NCI-H510A treated with DMSO at 0.1 percent for 48 hours (cell line): ENCODE data around the gene KHDC4.
A peak's percentile ranks its signal among the peaks of the same experiment; 100 is the strongest.

ENCODE experiments used
- DNase-seq: peaks from one replicate; lab custom pipeline; 2025; lab: John Stamatoyannopoulos, UW

KHDC4 gene

DNA sequence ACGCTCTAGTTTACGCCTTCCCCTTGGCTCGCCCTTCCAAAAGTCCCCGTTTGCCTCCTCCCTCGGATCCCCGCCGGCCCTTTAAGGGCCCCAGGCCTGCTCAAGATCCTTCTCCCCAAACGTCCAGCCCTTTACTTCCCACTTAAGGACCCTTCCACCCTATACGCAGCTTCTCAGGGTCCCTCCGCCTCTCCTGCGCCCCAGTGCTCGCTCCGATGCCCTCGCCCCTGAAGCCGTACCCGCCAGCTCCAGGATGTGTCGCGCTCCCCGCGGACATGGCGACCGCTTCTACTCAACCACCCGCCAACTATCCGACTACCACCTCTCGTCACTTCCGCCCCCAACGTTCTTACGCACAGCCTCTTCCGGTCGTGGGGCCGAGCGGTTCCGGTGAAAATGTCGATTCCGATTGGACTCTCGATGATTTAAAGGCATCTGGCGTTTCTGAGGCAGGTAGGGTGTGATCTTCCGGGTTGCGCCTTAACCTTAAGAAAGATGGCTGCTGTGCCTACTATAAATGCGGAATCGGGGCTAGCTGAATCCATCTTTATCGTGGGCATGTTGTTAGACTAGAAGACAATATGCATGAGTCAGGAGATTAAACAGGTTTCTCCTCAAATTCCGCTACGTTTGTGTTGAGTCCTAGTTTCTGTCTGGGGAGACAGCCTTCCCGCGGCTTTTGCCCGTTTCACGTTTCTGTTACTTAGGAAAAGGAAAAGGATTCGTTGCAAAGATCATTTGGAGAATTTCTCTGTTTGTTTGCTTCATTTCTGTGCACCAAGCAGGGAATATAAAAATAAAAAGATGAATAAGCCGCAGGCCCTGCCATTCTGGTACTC lies at the start of gene KHDC4:
Gene KHDC4, minus strand, starts transcription at position 317 of the 839 bp plus-strand sequence. Its CDS starts 40 bp downstream, at position 277.
- DNase-seq: peak; percentile 98

DNA sequence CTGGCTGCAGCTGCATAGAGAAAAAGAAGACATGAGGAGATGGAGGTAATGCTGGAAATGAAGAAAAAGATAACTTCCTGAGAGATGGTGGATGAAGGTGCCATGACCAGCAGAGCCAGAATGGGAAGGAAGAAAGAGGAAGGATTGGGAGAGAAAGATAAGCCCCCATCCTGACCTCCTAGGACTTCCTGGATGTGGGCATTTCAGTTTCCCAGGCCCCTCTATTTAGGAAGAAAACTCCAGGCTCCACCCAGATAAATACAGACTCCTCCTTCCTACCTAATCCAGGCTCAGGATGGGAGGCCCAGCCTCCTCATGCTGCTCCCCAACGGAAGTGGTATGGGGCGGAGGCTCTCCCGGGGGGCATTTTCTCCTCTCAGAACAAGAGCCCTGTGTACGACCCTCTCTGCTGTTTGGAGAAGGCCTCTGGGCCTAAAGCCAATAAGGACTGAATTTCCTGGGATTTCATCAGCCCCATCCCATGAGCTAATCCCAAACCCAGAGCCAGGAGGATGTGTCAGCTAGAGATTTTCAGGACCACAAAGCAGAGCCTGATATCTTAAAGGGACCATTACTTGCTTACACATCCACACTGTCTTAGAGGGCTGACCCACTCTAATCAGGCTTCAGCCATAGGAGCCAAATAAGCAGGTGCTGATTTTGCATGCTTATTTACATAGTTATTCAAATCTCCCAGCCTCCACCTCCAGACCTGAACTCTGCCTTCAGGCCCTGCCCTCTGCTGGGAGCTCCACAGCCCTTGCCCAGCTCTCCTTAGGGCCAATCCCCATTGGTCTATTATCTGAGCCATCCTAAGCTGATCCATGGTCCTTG lies 49.2 kb upstream of the KHDC4 start:
- DNase-seq: peak; percentile 72

DNA sequence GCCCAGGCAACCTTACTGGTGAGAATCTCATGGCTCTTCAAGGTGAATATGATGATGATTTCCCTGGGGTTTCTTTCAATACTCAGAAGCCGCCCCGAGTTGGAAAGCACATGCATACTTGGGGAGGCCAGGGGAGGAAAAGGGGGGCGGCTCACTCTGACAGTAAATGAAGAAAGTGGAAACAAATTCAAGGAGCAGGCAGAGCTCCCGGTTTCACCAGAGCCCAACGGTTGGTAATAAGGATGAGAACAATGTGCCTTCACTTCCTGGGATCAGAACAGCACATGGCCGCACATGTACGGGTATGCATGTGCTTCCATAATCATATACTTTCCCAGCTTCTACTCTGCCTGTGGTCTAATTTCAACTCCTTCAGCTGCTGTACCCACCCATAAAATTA lies 47.9 kb upstream of the KHDC4 start:
- no peak for DNase-seq

GRCh38 chr1:155981266-155982088 lies 47.3 kb upstream of the KHDC4 start:
- no peak for DNase-seq

DNA sequence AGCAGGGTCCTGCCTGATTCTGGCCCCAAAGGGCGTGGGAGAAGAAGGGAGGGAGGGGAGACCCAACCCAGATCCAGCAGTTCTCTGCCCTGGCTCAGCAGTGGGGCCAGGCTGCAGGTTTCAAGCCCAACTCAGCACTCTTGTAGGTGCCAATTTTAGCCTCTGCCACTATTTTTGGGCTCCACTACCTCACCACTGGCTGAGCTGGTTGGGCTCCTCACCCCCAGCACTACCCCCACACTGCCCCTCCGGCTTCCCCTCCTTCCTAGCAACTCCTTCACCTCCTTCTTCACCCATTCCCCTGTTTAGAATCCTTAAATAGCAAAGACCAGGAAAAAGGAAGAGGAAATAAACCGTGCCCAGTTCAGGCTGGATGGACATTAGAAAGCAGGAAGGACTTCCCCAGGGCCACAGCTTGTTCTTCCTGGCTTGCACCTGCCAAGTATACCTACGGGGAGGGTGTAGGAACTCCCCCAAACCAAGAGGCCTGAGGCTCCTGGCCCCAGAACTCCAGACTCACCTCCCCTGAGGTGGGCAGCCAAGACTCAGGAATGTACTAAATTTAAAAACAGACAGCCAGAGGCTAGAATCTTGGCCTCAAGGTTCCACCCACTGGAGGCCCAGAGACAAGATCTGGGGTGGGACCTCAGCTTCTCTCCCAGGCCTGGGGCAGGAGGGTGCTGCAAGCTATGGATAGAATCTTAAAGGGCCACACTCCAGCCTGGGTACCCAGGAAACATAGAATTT lies 45.6 kb upstream of the KHDC4 start:
- DNase-seq: no peak

DNA sequence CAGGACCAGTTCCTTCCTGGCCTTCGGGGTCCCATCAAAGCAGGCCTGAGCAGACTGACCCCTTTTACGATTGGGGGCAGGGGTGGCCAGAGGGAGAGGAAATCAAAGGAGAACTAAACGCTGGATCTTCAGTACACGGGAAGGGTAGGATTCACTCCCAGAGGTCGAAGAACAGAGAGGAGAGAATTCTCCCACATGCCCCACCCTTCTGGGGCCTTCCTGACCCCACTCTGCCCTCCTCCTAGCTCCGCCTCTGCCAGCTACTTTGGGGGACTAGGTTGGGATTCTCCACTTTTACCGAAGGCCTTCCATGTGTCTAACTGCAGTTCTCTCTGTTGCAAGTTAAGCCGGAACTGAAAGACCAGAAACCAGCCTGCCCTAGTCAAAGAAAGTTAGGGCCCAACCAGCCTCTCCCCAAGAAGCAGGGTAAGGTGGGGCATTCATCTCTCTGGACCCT lies 44.8 kb upstream of the KHDC4 start:
- no peak for DNase-seq

- DNase-seq: peak; percentile 38
Observed at GRCh38 chr1:155978325-155978972, 44.2 kb upstream of the KHDC4 start, which contains the start of gene ARHGEF2. Gene ARHGEF2, minus strand, starts transcription at chr1:155978547. Its CDS starts 120 bp downstream, at chr1:155978427.

DNA sequence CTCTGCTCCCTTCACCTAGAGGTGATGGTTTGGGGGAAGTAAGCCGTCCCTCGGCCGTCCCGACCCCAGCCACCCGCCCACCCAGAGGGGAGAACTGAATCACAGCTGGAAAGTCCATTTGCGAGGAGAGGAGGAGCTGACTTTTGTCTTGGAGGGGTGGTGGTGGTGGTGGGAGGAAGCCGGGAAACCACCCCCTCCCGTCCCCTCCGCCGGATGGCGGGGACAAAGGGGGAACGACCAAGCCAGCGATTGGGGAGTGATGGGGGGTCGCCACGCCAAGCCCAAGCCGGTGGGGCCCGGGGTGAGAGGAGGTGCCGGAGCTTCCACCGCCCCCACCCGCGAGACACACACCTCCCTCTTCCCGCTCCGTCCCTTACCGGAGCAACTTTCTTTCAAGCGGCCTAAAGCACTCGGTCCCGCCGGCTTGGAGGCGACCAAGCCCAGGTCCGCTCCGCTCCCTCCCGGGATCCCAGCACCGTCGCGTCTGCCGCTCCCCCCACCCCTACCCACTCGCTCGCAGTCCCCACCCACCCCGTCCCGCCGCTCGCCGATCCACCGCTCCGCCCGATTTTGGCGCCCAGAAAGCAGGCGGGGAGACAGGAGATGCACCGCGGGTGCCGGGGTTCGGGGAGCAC lies 43.6 kb upstream of the KHDC4 start:
- DNase-seq: no peak

DNA sequence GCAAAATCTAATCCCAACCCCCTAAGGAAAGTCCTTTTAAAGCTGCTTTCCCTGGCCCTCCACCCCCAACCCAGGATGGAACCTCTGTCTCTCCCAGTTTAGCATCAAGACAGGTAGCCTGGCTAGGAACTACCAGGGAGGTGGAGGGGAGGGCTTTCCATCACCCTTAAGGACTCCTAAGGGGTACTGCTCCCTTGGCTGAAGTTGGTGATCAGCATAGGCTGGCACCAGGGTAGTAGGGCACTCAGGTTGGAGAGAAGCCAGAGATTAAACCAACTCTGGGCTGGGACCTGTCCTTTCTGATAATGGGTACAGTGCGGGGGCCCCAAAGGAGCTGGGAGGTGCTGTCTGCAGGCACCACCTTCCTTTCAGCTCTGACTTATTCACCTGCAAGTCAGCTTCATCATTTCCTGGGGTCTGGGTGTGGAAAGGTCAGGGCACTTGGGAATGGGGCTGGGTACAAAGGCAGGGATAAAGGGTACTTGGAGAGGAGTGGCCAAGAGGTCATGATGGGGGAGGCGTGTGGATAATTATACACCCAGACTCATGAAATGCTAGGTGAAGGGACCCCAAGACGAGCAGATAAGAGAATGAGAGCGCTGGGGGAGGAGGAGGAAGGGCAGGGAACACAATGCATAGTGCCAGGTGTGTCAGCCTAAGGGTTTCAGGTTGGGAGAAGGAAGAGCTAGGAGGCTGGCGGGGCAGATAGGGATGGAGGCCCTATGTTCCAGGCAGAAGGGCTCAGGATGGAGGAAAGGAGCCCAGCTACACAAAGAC lies 42.9 kb upstream of the KHDC4 start:
- DNase-seq: no peak

GRCh38 chr1:155976062-155976912 lies 42.1 kb upstream of the KHDC4 start:
- DNase-seq: no peak

- no peak for DNase-seq
Observed at GRCh38 chr1:155975375-155976061, 41.3 kb upstream of the KHDC4 start.

GRCh38 chr1:155974208-155975115 lies 40.2 kb upstream of the KHDC4 start:
- DNase-seq: peak; percentile 14

DNA sequence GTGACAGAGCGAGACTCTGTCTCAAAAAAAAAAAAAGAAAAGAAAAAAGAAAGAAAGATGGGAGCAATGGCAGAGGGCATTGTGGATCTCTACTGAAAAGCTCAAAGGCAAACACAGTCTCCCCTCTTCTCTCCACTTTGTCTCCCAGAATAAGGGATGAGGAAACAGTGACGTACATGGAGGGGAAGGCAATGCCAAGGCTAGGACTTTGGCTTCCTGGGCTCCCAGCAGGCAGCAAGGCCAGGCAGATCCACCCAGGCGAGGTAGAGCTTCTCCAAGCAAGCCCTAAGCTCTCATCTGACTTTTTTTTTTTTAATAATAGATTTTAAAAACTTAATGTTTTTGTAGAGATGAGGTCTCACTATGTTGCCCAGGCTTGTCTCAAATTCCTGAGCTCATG lies 39.5 kb upstream of the KHDC4 start:
- no peak for DNase-seq

DNA sequence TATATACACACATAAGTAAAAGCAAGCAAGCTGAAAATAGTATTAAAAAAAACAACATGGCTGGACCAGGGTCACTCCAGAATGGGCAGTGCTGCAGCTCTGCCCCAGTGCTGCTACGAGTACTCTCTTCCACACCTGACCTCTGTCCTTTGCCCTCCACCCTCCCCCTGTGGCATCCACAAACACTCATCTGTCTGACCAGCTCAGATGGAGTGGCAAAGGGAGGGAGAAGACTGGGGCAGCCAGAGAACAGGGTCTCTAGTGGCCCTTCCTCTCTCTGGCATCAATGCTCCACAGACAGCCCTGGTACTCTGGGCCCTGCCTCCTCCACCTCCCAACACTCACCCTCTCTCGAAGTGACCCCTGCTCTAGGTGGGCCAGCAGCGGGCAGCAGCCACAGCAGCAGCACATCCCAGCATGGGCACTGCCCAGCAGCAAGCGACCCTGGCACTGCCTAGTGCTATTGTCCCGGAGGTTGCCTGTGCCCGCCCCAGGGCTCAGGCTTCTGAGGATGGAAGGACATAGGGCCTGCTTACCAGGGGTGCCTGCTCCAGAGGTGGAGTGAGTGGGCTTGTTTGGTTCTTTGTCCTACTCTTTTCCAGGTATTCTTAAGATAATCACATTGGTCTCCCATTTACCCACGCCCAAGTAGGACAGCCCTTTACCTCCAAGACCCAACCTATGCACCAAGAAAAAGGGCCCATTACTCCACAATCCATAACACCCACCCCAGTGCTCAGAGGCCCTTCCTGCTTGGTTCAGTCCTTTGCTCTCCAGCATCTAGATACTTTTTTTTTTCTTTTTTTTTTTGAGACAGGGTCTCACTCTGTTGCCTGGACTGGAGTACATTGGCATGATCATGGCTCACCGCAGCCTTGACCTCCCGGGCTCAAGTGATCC lies 37.9 kb upstream of the KHDC4 start:
- no peak for DNase-seq

DNA sequence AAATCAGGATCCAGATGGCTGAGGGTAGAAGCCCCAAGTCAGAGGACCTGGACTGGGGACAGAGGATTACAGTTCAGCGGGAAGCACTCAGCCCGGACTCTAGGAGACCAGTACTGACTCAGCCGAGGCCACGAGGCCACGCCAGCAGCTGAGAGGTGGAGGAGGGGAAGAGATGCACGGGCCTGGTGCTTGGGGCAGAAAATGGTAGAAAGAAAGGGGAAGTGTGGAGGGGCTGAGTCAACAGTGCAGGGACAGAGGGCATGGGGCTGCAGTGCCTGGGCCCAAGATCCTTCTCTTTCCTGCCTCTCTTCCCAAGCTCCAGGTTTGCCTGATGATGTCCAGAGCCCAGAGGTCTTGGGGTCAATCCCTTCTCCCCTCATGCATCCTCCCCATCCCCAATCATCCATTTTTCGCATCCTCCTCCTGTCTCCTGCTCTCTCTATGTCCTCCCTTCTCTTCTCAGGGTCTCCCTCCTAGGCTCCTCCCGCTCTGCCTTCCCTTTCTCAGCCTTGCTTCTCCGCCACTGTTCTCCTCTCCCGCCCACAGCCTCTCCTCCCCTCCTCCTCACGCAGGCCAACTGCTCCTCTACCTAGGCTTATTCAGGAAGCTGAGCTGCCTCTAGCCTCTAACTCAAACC lies 36.4 kb upstream of the KHDC4 start:
- DNase-seq: no peak
